Inflammatory macrophage (primary cell): ENCODE data around the gene TPGS2.
"Not testable (repeated sequence)": the region's sequence is repeated elsewhere in the genome, so short reads cannot be mapped to it uniquely, and the experiment has no call there.

Experiments used
- DNase-seq, 2 donors: peaks; one replicate each; pipeline ENCODE4 v3.0.0-alpha.2; 2020 to 2022

Gene TPGS2

GRCh38 chr18:36819621-36820020, 9.2 kb downstream of the TPGS2 start:
- no peak for DNase-seq

GRCh38 chr18:36818652-36819051, 10.2 kb downstream of the TPGS2 start:
- no peak for DNase-seq

- no peak for DNase-seq
Observed at GRCh38 chr18:36817039-36817438, 11.8 kb downstream of the TPGS2 start.

- DNase-seq, result not testable (repeated sequence)
Observed at GRCh38 chr18:36816096-36816495, 12.7 kb downstream of the TPGS2 start.

GRCh38 chr18:36814994-36815393, 13.8 kb downstream of the TPGS2 start:
- DNase-seq, result no peak

- DNase-seq, result no peak
Observed at GRCh38 chr18:36813824-36814223, 15.0 kb downstream of the TPGS2 start.

- no peak for DNase-seq
Observed at GRCh38 chr18:36813101-36813775, 15.6 kb downstream of the TPGS2 start.

GRCh38 chr18:36812678-36813077, 16.1 kb downstream of the TPGS2 start:
- no peak for DNase-seq

- no peak for DNase-seq
Observed at GRCh38 chr18:36811955-36812354, 16.8 kb downstream of the TPGS2 start.

- DNase-seq, result no peak
Observed at GRCh38 chr18:36811430-36811829, 17.4 kb downstream of the TPGS2 start.

- DNase-seq, result peak; percentile 69 to 73
Observed at GRCh38 chr18:36809590-36810381, 19.0 kb downstream of the TPGS2 start.

- no peak for DNase-seq
Observed at GRCh38 chr18:36808681-36809080, 20.1 kb downstream of the TPGS2 start.

GRCh38 chr18:36805105-36805504, 23.7 kb downstream of the TPGS2 start:
- DNase-seq, result no peak

- DNase-seq, result no peak
Observed at GRCh38 chr18:36798738-36799473, 29.9 kb downstream of the TPGS2 start.

GRCh38 chr18:36792634-36793283, 36.0 kb downstream of the TPGS2 start:
- DNase-seq, result no peak

- DNase-seq, result no peak
Observed at GRCh38 chr18:36786686-36787085, 42.1 kb downstream of the TPGS2 start.

- no peak for DNase-seq
Observed at GRCh38 chr18:36783792-36784191, 45.0 kb downstream of the TPGS2 start.

GRCh38 chr18:36782710-36783109, 46.1 kb downstream of the TPGS2 start:
- DNase-seq, result no peak

GRCh38 chr18:36780748-36781147, 48.1 kb downstream of the TPGS2 start:
- no peak for DNase-seq

GRCh38 chr18:36777566-36777965, 51.2 kb downstream of the TPGS2 start:
- DNase-seq, result no peak

- DNase-seq, result no peak
Observed at GRCh38 chr18:36776650-36777049, 52.2 kb downstream of the TPGS2 start.

- no peak for DNase-seq
Observed at GRCh38 chr18:36775396-36775795, 53.4 kb downstream of the TPGS2 start.

- DNase-seq, result no peak
Observed at GRCh38 chr18:36772241-36772723, 56.5 kb downstream of the TPGS2 start.
